HEK293 (cell line): ENCODE measurements around the gene ELANE.

Experiments
- CTCF ChIA-PET: fragments of 350-600 bp; formaldehyde crosslinking; extraction: SDS; loops from one replicate; lab custom pipeline; 2021; ENCODE audit warnings: antibody characterized with exemption; lab: Yijun Ruan, JAX
- POLR2A ChIA-PET: fragments of 300-600 bp; formaldehyde crosslinking; extraction: SDS; loops from one replicate; lab custom pipeline; 2020; ENCODE audit warnings: antibody characterized with exemption, inconsistent platforms; lab: Yijun Ruan, JAX
- H3K27ac ChIP-seq: fragments of 200-500 bp; sonication (Bioruptor generic); 2 replicates; pipeline ENCODE4 v1.5.1; 2014; ENCODE audit warnings: low read depth, low read length, control low read depth, inconsistent platforms; ENCODE audit errors: extremely low read depth
- H3K36me3 ChIP-seq, 2 experiments: fragments of 200-500 bp in 1 of 2; sonication (Bioruptor generic) in 1 of 2; 1 replicate in 1 of 2; 2 replicates in 1 of 2; pipeline ENCODE4 v1.5.1; 2014 to 2017; ENCODE audit warnings: inconsistent platforms in 2 of 2, low read length in 2 of 2; ENCODE audit not compliant: control insufficient read depth in 2 of 2, insufficient read depth in 1 of 2
- H3K4me1 ChIP-seq: fragments of 200-500 bp; sonication (Bioruptor generic); 2 replicates; pipeline ENCODE4 v1.5.1; 2014; ENCODE audit warnings: mild to moderate bottlenecking, low read length, inconsistent platforms; ENCODE audit not compliant: control insufficient read depth, insufficient read depth
- H3K4me3 ChIP-seq: 2 replicates; pipeline ENCODE4 v1.5.1; 2011; ENCODE audit warnings: low read depth, mild to moderate bottlenecking, control low read depth, low read length, moderate library complexity
- H3K9me3 ChIP-seq: fragments of 200-500 bp; sonication (Bioruptor generic); 2 replicates; pipeline ENCODE4 v1.5.1; 2014; ENCODE audit warnings: low read depth, low read length, inconsistent platforms; ENCODE audit not compliant: control insufficient read depth, insufficient read depth
- GLIS1 ChIP-seq: fragments of 450-650 bp; formaldehyde crosslinking; IDR thresholded peaks from 2 replicates; pipeline ENCODE4 v1.5.1; 2016; ENCODE audit warnings: missing biosample characterization, missing genetic modification characterization
- KLF1 ChIP-seq: fragments of 450-650 bp; formaldehyde crosslinking; IDR thresholded peaks from 2 replicates; pipeline ENCODE4 v1.5.1; 2016; ENCODE audit warnings: missing biosample characterization, missing genetic modification characterization
- KLF10 ChIP-seq: fragments of 450-650 bp; IDR thresholded peaks from 2 replicates; pipeline ENCODE4 v1.5.1; 2018; ENCODE audit warnings: missing biosample characterization, mild to moderate bottlenecking, missing genetic modification characterization
- KLF16 ChIP-seq: fragments of 450-650 bp; formaldehyde crosslinking; IDR thresholded peaks from 2 replicates; pipeline ENCODE4 v1.5.1; 2017; ENCODE audit warnings: missing biosample characterization, missing genetic modification characterization
- KLF7 ChIP-seq: fragments of 450-650 bp; formaldehyde crosslinking; IDR thresholded peaks from 2 replicates; pipeline ENCODE4 v1.5.1; 2016; ENCODE audit warnings: missing biosample characterization, missing genetic modification characterization, borderline replicate concordance
- KLF8 ChIP-seq: fragments of 450-650 bp; formaldehyde crosslinking; IDR thresholded peaks from 2 replicates; pipeline ENCODE4 v1.5.1; 2016; ENCODE audit warnings: missing biosample characterization, missing genetic modification characterization
- KLF9 ChIP-seq: fragments of 450-650 bp; formaldehyde crosslinking; IDR thresholded peaks from 2 replicates; pipeline ENCODE4 v1.5.1; 2016; ENCODE audit warnings: missing biosample characterization, missing genetic modification characterization, low read depth
- MZF1 ChIP-seq: fragments of 450-650 bp; formaldehyde crosslinking; IDR thresholded peaks from 2 replicates; pipeline ENCODE4 v1.5.1; 2017; ENCODE audit warnings: missing biosample characterization, missing genetic modification characterization, borderline replicate concordance
- OVOL3 ChIP-seq: fragments of 450-650 bp; formaldehyde crosslinking; IDR thresholded peaks from 2 replicates; pipeline ENCODE4 v1.5.1; 2016; ENCODE audit warnings: missing biosample characterization, missing genetic modification characterization
- ZFP3 ChIP-seq: fragments of 450-650 bp; formaldehyde crosslinking; IDR thresholded peaks from 2 replicates; pipeline ENCODE4 v1.5.1; 2016; ENCODE audit warnings: low read depth, missing biosample characterization, missing genetic modification characterization
- ZFP69B ChIP-seq: fragments of 450-650 bp; formaldehyde crosslinking; IDR thresholded peaks from 2 replicates; pipeline ENCODE4 v1.5.1; 2016; ENCODE audit warnings: missing biosample characterization, missing genetic modification characterization
- ZNF138 ChIP-seq: fragments of 450-650 bp; formaldehyde crosslinking; IDR thresholded peaks from 2 replicates; pipeline ENCODE4 v1.5.1; 2016; ENCODE audit warnings: missing biosample characterization, missing genetic modification characterization, borderline replicate concordance
- ZNF157 ChIP-seq: fragments of 450-650 bp; formaldehyde crosslinking; IDR thresholded peaks from 2 replicates; pipeline ENCODE4 v1.5.1; 2016; ENCODE audit warnings: missing biosample characterization, missing genetic modification characterization
- ZNF239 ChIP-seq: fragments of 450-650 bp; formaldehyde crosslinking; IDR thresholded peaks from 2 replicates; pipeline ENCODE4 v1.5.1; 2016; ENCODE audit warnings: missing biosample characterization, missing genetic modification characterization
- ZNF274 ChIP-seq, 2 experiments: fragments of 200-500 bp in 1 of 2; fragments of 450-650 bp in 1 of 2; sonication (Bioruptor generic) in 1 of 2; formaldehyde crosslinking in 1 of 2; IDR thresholded peaks; 2 replicates each; pipeline versions ENCODE4 v1.5.1 to v1.6.1; 2014 to 2016; ENCODE audit warnings: borderline replicate concordance in 1 of 2, inconsistent platforms in 1 of 2, low read length in 1 of 2, missing biosample characterization in 1 of 2, missing genetic modification characterization in 1 of 2
- ZNF501 ChIP-seq: fragments of 450-650 bp; formaldehyde crosslinking; IDR thresholded peaks from 2 replicates; pipeline ENCODE4 v1.5.1; 2016; ENCODE audit warnings: missing biosample characterization, missing genetic modification characterization
- ZNF514 ChIP-seq: fragments of 450-650 bp; formaldehyde crosslinking; IDR thresholded peaks from 2 replicates; pipeline ENCODE4 v1.5.1; 2016; ENCODE audit warnings: missing biosample characterization, missing genetic modification characterization
- ZNF529 ChIP-seq: fragments of 450-650 bp; formaldehyde crosslinking; IDR thresholded peaks from 2 replicates; pipeline ENCODE4 v1.5.1; 2017; ENCODE audit warnings: missing genetic modification characterization, missing biosample characterization; ENCODE audit not compliant: insufficient replicate concordance
- ZNF677 ChIP-seq: fragments of 450-650 bp; IDR thresholded peaks from 2 replicates; pipeline ENCODE4 v1.5.0; 2018; ENCODE audit warnings: missing biosample characterization, mild to moderate bottlenecking, missing genetic modification characterization, moderate library complexity
- TF ChIP-seq, protein P1 (sequence below): fragments of 450-650 bp; formaldehyde crosslinking; optimal IDR thresholded peaks from 2 replicates; pipeline ENCODE3; 2016; ENCODE audit warnings: missing biosample characterization, mild to moderate bottlenecking, missing genetic modification characterization
- TF ChIP-seq, protein P2 (sequence below): IDR thresholded peaks from 2 replicates; pipeline ENCODE4 v1.6.1; 2011; ENCODE audit warnings: mild to moderate bottlenecking, low read depth, low read length, borderline replicate concordance
- TF ChIP-seq, protein P3 (sequence below): fragments of 450-650 bp; formaldehyde crosslinking; IDR thresholded peaks from 2 replicates; pipeline ENCODE4 v1.5.1; 2017; ENCODE audit warnings: missing biosample characterization, missing genetic modification characterization
- TF ChIP-seq, protein P4 (sequence below): fragments of 450-650 bp; formaldehyde crosslinking; conservative IDR thresholded peaks from 2 replicates; pipeline ENCODE4 v1.5.1; 2016; ENCODE audit warnings: low read depth, missing biosample characterization, missing genetic modification characterization

Gene ELANE

DNA sequence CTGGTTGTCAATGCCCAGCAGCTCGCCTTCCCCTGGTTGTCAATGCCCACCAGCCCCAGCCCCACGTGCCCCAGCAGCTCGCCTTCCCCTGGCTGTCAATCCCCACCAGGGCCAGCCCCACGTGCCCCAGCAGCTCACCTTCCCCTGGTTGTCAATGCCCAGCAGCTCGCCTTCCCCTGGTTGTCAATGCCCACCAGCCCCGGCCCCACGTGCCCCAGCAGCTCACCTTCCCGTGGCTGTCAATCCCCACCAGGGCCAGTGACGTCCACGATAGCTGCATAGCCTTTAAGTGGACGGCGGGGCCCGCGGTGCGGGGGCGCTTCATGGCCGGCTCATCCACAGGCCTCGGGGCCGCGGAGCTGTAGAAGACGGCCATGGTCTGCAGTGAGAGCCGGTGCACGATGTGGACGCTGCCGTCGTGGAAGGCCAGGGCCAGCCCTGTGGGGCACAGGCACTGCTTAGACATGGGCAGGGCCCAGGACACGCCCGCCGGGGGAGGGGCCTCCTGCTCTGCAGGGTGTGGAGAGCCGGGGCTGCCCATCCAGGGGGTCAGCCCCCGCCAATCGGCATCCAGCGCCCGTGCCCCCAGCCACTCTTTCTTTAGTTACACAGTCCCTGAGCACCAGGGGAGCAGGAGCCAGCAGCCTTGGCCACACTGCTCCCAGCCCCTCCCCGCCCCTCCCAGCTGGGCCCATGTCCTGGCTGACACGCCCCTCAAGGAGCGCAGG, 27.8 kb downstream of the ELANE start:
- Histone ChIP-seq H3K9me3 (no peaks in the 10 kb centered on the region), H3K4me3 (no peak overlapping the region), H3K27ac (no peak overlapping the region), H3K4me1 (no peaks in the 10 kb centered on the region), H3K36me3 (peaks cover 0 to 65% of the 10 kb centered on the region in 2 experiments; a peak in 2 of 3 replicates)
- ChIA-PET CTCF (no interaction called here), POLR2A (interaction anchor here (1.0 kb wide), 1 partner anchor 28 kb away, joined by 3 read pairs; no protein-coding TSS in a partner anchor)
- TF ChIP-seq KLF8 (tag by site-specific recombination): peak; percentile 32; the same call in 1 of the 2 replicates
- TF ChIP-seq, protein P1, sequence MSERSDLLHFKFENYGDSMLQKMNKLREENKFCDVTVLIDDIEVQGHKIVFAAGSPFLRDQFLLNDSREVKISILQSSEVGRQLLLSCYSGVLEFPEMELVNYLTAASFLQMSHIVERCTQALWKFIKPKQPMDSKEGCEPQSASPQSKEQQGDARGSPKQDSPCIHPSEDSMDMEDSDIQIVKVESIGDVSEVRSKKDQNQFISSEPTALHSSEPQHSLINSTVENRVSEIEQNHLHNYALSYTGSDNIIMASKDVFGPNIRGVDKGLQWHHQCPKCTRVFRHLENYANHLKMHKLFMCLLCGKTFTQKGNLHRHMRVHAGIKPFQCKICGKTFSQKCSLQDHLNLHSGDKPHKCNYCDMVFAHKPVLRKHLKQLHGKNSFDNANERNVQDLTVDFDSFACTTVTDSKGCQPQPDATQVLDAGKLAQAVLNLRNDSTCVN: no peak
- TF ChIP-seq KLF9: 0 out of 2 replicates have a peak, but pooled peaks have one; percentile 45
- TF ChIP-seq KLF10 (tag by site-specific recombination): peak; percentile 30; the same call in 1 of the 2 replicates
- peak; percentile 49; the same call in 1 of the 2 replicates for TF ChIP-seq GLIS1 (tag by site-specific recombination)
- no peak for TF ChIP-seq ZNF274 (IDR thresholded peaks at IDR 0.05; ENCODE audit: low read length)
- no peak for TF ChIP-seq ZNF274 (tag by site-specific recombination; IDR thresholded peaks at IDR 0.05; ENCODE audit: borderline replicate concordance)
- no peak for TF ChIP-seq OVOL3 (tag by site-specific recombination)
- TF ChIP-seq KLF16 (tag by site-specific recombination): no peak
- peak; percentile 70 for TF ChIP-seq KLF1 (tag by site-specific recombination)

DNA sequence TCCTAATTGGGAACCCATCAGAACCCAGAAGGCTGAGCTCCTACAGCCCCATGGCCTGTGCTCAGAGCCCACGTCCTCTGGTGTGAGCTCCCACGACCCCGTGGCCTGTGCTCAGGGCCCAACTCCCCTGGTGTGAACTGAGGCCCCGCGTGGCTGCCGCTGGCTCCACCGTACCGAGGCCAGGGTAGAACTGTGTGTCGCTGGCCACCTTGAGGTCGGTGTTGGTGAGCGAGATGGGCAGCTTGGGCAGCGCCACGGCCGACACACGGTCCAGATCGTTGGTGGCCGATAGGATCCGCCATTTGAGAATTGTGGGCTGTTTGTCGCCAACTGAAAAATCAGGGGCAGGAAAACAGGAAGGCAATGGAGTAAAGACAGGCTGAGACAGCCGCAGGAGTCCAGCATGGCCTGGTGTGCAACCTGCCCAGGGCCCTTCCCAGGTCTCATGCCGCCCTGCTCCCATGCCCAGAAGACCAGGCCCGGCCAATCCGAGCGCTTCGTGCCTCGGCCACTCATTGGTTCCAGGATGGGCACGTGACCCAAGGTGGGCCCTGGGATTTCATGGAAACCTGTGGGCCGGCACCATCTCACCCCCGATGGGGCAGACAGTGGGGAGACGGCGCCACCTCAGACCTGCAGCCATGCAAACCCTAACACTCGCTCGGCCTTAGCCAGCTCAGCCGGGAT, 29.4 kb downstream of the ELANE start:
- CTCF ChIA-PET: interaction anchor here (0.6 to 1.1 kb wide), 3 partner anchors 41 to 216 kb away, joined by 3 to 4 read pairs (median 3); no protein-coding TSS in a partner anchor
- H3K4me3 ChIP-seq: no peak overlapping the region
- no peak overlapping the region for H3K27ac ChIP-seq
- no peaks in the 10 kb centered on the region for H3K4me1 ChIP-seq
- no peaks in the 10 kb centered on the region for H3K9me3 ChIP-seq
- peaks cover 0 to 67% of the 10 kb centered on the region in 2 experiments; a peak in 2 of 3 replicates for H3K36me3 ChIP-seq
- POLR2A ChIA-PET: interaction anchor here (1.6 kb wide), 1 partner anchor 14 kb away, joined by 4 read pairs; no protein-coding TSS in a partner anchor
- TF ChIP-seq ZFP69B (tag by site-specific recombination) (no peak), ZNF157 (tag by site-specific recombination) (no peak), ZNF514 (tag by site-specific recombination) (no peak), ZNF239 (tag by site-specific recombination) (no peak), ZNF677 (tag by site-specific recombination) (no peak), KLF7 (tag by site-specific recombination) (no peak), ZFP3 (tag by site-specific recombination) (no peak), ZNF138 (tag by site-specific recombination) (no peak), MZF1 (tag by site-specific recombination) (no peak), ZNF501 (no peak), ZNF529 (tag by site-specific recombination) (no peak)
- TF ChIP-seq, protein P2, sequence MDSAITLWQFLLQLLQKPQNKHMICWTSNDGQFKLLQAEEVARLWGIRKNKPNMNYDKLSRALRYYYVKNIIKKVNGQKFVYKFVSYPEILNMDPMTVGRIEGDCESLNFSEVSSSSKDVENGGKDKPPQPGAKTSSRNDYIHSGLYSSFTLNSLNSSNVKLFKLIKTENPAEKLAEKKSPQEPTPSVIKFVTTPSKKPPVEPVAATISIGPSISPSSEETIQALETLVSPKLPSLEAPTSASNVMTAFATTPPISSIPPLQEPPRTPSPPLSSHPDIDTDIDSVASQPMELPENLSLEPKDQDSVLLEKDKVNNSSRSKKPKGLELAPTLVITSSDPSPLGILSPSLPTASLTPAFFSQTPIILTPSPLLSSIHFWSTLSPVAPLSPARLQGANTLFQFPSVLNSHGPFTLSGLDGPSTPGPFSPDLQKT: no peak
- TF ChIP-seq, protein P3, sequence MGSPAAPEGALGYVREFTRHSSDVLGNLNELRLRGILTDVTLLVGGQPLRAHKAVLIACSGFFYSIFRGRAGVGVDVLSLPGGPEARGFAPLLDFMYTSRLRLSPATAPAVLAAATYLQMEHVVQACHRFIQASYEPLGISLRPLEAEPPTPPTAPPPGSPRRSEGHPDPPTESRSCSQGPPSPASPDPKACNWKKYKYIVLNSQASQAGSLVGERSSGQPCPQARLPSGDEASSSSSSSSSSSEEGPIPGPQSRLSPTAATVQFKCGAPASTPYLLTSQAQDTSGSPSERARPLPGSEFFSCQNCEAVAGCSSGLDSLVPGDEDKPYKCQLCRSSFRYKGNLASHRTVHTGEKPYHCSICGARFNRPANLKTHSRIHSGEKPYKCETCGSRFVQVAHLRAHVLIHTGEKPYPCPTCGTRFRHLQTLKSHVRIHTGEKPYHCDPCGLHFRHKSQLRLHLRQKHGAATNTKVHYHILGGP (tag by site-specific recombination): no peak
- TF ChIP-seq, protein P4, sequence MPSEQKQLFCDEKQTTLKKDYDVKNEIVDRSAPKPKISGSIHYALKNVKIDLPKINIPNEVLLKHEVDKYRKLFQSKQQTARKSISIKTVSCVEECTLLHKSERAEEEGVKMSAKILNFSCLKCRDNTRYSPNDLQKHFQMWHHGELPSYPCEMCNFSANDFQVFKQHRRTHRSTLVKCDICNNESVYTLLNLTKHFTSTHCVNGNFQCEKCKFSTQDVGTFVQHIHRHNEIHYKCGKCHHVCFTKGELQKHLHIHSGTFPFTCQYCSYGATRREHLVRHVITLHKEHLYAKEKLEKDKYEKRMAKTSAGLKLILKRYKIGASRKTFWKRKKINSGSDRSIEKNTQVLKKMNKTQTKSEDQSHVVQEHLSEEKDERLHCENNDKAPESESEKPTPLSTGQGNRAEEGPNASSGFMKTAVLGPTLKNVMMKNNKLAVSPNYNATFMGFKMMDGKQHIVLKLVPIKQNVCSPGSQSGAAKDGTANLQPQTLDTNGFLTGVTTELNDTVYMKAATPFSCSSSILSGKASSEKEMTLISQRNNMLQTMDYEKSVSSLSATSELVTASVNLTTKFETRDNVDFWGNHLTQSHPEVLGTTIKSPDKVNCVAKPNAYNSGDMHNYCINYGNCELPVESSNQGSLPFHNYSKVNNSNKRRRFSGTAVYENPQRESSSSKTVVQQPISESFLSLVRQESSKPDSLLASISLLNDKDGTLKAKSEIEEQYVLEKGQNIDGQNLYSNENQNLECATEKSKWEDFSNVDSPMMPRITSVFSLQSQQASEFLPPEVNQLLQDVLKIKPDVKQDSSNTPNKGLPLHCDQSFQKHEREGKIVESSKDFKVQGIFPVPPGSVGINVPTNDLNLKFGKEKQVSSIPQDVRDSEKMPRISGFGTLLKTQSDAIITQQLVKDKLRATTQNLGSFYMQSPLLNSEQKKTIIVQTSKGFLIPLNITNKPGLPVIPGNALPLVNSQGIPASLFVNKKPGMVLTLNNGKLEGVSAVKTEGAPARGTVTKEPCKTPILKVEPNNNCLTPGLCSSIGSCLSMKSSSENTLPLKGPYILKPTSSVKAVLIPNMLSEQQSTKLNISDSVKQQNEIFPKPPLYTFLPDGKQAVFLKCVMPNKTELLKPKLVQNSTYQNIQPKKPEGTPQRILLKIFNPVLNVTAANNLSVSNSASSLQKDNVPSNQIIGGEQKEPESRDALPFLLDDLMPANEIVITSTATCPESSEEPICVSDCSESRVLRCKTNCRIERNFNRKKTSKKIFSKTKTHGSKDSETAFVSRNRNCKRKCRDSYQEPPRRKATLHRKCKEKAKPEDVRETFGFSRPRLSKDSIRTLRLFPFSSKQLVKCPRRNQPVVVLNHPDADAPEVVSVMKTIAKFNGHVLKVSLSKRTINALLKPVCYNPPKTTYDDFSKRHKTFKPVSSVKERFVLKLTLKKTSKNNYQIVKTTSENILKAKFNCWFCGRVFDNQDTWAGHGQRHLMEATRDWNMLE (tag by site-specific recombination): no peak
